NCI-H1417 treated with DMSO at 0.1 percent for 48 hours (cell line): ENCODE results near the gene PAX5.

Experiments
- DNase-seq: peaks from one replicate; lab custom pipeline; 2025; lab: John Stamatoyannopoulos, UW

The PAX5 gene

DNA sequence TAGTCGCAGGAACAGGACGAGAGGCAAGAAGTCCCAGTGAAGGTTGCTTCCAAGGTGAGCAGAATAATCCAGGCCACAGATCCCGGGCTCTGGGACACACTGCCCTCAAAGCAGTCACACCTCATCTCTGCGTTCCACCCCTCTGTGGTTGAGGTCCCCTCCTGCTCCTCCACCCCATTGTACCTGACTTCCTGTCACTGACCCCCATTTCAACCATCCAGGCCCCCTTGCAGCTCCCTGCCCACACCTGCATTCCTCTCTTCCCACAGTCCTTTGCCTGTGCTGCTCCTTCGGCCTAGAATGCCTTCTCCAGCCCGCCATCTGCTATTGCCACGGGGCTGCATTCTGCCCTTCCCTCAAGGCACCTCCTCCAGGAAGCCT lies 73.5 kb downstream of the PAX5 start:
- no peak for DNase-seq

DNA sequence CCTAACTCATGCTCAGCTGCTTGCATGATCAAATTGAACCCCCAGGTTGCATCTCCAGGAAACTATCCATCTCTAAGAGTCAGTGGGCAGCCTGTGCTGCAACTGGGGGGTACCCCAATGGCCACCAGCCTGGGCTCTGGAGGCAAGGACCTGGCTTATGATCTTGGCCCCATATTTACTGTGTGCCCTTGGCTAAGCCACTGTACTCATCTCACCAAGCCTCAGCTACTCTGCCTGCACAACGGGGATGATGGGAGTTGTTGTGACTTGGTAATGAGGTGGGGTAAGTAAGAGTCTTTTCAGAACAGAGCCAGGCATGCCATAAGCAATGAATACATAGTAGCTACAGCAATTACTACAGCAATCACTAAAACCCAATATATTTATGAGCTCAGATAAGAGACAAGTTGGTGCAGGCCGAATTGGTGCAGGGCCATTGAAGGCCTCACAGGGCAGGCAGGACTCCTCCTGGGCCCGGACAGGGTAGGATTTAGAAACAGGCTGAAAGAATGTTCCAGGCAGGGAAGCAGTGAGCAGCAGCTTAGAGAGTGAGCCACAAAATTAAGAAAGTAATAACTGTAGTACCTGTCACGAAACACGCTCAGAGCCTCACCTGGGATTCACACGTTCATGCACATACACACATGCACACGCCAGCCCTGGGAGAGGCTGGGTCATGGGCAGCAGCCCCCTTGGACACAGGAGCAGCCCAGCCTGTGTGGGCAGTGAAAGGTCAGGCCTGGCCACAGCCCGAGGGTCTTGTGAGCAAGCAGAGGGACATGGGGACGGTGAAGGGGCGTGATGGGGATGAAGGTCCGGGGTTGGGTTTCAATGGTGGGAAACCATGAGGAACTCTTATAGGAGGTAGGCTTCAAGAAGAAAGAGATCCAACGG lies 74.1 kb downstream of the PAX5 start:
- DNase-seq = no peak

DNA sequence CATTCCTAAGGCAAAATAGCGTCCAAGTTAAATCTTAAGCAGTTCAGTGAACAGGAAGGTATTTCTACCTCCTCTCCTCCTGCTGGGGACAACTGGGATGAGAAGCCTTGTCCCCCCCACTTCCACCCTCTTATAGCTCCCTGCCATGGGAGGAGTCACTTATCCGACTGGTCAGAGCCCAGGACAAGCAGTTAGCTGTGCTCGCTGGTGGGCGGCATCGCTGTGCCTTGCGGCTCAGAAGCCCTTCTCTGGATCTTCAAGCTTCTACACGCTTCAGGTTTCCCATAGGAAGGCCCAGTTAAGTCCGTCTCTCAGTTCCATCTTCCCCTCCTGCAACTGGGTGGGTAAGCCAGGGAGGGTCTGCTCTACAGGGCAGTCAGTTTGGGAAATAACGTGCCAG lies 77.2 kb downstream of the PAX5 start:
- DNase-seq = no peak

DNA sequence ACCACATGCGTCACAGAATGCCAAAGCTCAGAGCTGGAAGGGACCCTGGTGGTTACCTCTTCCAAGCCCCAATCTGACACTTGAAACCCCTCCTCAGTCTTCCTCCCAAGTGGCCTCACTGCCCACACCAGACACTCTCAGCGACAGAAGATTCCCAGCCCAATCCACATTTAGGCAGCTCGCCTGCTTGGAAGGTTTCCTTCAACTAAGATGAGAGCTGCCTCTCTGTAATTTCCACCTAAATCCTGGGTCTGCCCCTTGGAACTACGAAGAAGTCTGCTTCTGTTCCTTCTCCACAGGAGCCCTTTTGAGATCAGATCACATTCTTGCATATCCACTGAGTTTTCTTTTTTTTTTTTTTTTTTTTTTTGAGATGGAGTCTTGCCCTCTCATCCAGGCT lies 83.7 kb downstream of the PAX5 start:
- no peak for DNase-seq

DNA sequence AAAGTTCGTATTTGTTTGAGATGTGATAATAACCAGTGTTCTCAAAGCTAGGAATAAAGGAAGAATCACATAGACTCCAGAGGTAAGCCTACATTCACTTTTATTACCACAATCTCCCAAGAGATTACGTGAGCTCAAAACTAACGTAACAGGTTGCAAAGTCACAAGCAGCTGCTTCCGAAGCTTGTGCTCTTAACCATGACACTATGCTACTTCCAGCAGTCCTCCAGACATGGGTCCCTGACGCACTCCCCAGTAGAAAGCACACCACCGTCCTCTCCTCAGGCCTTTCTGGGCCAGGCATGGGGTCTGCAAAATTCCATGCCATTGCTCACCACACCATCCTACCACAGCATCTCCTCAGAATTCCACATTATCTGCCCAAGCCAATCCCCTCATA lies 84.6 kb downstream of the PAX5 start:
- no peak for DNase-seq

DNA sequence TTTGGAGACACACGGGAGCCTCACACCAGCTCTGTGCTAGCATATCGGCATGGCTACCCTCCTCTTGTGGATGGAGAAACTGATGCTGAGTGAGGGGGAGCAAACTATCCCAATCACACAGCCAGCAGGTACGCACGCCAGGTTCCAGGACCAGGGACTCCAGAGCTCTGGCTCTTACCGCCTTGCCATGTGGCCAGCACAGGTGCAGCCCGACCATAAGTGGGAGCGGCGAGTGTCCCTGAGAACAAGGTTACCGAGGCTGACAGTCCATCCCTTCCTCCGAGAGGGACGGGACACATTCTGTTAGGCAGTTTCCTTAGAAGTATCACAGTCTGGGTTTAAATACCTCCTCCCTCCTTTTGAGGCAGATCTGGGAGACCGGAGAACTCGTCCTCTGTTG lies 86.0 kb downstream of the PAX5 start:
- DNase-seq = no peak

DNA sequence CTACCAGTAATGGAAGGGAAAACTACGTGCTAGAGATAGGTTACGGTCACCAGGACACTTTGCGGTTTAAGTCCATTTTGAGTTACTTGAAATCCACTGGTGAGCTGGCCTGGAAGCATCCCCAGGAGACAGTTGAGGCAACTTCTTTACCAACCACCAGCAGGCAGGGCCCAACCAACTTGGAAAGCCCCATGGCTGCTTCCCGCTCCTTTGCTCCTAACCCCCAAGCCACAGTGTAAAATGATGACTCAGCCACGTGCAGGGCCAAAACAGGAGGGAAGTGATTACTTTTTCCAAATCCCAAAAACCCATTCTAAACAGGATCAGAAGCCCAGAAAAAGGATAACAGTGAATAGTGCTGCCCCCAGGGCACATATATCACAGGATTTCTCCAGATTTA lies 87.4 kb downstream of the PAX5 start:
- DNase-seq = no peak

DNA sequence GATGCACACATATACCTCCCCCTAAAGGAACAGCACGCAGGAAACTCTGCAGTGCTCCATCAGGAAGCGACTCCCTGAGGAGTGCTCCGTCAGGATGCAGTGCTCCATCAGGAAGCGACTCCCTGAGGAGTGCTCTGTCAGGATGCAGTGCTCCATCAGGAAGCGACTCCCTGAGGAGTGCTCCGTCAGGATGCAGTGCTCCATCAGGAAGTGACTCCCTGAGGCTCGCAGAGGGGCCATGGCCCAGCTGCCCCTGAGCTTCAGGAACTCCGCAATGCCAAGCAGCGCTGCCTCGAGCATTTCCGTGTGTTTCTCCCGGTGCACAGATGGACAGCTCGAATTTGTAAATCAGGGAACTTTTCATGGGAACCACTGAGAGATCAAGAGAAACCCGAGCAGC lies 88.1 kb downstream of the PAX5 start:
- no peak for DNase-seq

DNA sequence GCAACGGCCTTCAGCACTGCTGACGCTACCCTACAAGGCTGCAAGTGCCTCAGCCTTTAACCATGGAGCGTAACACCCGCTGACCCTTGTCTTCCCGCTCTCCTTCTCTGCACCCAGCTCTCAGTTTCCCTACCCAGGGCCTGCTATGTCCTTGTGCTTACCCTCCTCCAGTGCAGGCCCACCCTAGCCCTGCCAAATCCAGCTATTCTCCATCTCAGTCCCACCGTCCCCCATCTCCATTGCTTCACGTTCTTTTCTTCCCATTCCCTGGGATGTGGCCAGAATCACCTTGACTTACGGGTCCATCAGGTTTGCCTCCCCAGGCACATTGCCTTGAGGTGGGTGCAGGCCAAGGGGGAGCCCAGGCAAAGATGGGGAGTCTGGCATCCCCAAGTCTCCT lies 91.2 kb downstream of the PAX5 start:
- no peak for DNase-seq

DNA sequence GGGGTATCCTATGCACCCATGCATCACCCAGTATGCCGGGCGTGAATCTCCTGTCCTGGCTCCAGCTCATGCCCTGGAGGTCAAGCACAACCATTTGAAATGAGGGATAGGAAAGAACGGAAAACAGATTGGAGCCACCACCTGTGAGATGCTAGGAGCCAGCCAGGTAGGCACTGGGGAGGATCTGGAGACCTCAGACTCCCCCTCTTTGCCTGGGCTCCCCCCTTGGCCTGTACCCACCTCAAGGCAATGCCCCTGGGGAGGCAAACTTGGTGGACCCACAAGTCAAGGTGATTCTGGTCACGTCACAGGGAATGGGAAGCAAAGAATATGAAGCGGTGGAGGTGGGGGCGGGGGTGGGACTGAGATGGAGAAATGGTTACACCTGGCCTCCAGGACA lies 92.6 kb downstream of the PAX5 start:
- DNase-seq = no peak

DNA sequence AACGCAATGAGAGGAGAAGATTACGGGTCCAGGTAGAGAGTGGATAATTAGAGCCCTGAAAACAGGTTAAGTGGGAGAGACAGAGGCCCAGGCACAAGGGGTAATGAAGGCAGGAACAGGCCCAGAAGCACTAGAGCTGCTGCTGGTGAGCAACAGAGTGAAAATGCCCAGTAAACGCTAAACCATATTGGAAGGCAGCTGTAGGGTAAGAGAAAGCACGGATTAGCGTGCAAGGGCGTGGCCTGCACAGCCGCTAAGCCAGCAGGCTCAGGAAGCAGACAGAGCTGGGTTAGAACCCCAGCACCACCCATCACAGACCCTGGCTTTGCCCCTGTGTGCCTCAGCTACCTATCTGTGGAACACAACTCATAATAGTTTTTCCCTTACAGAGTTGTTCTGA lies 93.2 kb downstream of the PAX5 start:
- no peak for DNase-seq

DNA sequence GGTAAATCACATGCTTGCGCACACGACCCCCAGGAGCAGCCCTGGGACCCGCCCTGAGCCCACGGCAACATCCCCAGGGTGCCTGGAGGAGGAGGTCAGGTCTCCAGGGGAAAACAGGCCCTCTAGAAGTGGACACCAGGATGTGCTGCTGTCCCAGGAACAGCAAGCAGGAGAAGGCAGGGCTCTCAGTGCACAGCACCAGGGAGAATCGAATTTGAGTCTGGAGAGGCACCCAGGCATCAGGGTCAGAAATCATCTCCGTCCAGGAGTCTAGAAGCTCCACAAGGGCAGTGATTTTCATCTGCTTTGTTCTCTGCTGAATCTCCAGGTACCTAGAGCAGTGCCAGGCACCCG lies 93.6 kb downstream of the PAX5 start:
- no peak for DNase-seq

DNA sequence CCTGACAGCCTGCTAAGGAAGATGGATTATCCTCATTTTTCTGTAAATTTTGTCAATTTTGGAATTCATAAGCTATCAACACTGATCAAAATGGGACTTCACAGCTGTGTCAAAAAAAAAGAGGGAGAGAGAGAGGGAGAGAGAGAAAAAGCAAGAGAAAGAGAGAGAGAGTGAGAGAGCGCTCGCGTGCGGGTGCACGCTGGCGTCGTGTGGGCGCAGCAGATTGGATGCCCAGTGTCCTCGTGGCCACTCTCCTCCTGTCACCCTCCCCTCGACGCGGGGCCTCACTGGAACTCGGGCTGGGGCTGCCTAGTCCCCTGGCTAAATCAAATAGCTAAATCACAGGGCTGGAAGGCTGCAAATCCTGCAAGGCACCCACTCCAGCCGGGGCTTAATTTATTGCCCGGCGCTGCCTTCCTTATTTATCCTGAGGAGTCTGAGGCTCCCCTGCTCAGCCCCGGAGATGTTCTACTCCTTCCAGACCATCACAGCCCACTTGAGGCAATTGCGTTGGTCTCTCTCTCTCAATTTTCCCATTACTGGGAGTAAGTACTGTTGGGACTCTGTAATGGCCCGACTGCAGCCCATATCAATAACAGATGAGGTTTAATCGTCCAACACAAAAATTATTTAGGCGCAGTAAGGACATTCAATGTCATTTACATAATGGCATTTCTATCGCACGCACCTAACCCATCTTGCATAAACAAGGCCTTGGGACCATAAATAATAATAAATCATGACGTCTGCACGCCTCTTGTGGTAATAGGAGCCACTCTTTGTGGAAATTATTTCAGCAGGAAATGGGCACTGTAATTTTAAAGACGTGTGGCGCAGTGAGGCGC lies 94.2 kb downstream of the PAX5 start:
- no peak for DNase-seq

DNA sequence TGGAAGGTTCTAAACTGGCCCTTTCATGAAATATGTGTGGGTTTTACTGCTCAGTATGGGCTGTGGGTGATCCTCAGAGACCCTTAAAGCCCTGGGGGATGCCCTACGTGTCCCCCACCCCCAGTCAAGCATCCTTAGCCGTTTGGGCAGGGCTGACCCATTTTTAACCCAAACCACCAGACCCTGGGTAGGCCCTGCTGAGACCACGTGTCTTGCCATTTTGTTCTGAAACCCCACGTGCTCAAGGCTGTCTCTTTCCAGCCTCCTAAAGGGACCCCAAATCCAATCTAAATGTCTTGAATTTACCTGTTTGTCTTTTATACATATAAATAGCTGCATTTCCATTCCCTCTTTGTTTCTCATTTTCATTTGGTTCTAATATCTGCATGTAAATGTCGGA lies 94.9 kb downstream of the PAX5 start:
- no peak for DNase-seq

DNA sequence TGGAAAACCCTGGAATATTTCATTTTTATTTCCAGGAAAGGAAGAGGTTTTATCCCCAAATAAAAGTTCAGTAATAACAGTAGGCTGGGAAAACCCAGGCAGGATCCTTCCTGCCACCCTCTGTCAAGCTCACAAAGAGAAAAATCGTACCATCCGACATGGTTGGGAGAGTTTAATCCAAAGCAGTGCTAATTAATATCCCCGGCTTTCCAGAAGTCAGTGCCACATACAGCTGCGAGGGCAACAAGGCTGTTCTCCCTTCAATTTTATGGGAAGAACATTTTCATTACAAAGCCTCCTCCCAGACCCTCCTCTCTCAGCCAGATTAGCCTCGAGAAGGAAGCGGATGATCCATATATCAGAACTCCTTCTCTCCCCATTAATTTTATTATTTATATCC lies 95.5 kb downstream of the PAX5 start:
- no peak for DNase-seq

DNA sequence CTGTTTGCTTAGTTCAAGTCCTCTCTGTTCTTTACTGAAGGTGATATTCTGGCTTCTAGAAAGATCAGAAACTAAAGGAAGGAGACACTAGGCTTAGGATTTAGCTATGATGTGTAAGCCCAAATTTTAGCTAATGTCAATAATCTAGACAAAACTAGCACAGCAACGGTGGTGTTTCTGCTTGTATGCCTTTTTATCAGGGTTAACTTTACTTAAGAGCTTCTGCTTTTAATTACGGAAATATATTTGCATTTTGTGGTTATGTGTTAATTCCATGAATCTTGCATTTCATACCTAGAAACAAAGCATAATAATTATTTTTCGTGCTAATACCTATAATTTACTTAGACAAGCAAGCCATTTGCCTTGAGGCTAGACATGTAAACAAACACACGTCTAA lies 96.1 kb downstream of the PAX5 start:
- DNase-seq = no peak

DNA sequence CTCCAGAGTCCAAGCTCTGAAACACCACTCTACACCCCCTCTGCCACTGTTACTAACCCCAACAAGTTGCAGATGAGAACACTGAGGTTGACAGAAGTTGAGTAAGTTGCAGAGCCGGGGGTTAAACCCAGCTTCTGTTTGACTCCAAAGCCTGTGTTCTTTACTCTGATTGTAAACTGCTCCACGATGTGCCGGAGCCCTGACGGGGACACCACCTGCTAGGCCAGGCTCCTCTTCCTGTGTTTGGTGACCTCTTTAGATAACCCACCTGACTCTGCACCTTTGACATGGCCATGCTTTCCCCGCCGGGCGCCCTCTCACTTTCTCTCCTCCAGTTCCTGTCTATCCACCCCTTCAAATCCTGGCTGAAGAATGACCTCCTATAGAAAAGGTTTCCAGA lies 96.7 kb downstream of the PAX5 start:
- no peak for DNase-seq

DNA sequence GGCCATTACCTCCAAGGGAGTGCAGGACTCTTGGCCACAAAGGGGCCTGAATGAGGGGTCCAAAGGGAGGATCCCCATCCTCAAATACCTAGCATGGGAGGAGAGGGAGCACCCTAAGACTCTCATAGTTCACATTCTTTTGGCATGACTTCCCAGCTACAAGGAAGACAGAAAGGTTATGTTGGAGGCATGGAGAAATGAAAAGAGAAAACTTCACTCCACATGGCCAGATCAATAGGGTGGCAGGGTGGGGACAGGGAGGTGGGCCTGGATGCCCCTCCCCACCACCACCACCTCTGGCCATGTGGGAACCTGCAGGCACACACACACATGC lies 97.6 kb downstream of the PAX5 start:
- no peak for DNase-seq

DNA sequence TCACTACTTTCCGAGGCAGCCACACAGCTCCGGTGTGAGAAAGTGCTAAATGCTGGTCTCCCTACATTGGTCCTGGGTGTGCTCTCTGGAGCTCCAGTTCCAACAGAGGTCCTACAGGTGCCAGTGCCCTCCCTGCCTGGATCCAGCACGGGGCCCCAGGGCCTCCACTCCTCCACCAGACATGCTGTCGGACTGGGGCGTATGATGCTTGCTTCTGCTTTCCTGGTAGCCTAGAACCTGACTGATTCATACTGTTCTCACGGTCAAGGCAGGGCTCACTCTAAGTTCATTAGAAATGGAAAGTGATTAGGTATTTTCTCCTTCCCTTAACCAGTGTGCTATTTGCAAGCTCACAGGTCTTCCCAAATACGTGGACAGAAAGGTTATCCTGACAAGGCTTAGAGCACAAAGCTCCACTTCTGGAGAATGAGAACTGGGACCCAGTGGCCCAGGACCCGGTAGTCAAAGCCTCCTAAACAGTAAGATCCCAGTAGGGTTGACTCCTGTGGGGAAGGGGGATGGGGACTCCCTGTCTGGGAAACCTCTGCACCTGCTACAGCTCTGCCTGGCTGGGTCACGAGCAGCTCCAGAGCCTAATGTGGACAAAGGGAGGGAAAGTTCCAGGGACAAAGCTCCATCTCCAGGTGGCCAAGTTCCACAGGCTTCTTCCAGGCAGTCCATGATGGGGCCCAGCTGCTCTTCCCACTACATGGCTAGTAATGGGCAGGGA lies 98.1 kb downstream of the PAX5 start:
- no peak for DNase-seq

DNA sequence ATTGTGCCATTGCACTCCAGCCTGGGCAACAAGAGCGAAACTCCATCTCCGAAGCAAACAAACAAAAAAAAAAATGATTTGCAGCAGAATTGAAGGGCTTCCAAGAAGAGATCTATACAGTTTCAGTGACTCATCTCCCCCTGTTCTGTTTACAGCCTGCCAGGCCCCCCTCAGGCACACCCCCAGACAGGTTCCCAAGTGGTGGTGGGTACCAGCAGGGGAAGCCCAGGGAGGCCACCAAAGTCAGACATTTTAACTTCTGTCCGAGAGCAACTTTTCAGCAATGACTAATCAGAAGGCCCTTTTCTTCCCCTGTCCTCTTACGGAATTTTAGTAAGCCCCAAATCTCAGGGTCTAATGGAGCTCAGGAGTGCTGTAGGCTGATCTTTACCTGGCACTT lies 98.7 kb downstream of the PAX5 start:
- no peak for DNase-seq

DNA sequence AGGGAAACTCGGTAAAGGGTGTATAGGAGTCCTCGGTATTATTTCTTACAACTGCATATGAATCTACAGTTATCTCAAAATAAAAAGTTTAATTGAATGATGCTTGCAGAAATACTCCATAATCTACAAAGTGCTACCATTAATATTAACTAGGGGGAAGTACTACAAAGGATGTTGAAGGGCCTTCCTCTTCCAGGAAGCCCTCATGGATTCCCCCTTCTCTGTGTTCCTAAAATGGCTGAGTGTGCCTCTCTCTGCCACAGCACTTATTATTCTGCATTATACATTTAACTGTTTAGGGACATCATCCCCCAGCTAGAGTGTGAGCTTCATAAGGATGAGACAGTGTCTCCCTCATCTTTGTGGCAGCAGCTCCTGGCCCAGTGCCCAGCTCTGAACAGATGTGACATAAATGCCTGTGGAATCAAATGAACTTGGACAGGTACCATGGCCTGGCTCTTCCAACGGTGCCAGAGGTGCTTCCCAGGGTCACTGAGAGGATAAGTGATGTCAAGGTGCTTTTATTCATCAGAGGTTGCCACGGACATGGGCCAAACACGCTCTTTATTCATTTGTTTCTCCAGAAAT lies 99.5 kb downstream of the PAX5 start:
- DNase-seq = no peak

DNA sequence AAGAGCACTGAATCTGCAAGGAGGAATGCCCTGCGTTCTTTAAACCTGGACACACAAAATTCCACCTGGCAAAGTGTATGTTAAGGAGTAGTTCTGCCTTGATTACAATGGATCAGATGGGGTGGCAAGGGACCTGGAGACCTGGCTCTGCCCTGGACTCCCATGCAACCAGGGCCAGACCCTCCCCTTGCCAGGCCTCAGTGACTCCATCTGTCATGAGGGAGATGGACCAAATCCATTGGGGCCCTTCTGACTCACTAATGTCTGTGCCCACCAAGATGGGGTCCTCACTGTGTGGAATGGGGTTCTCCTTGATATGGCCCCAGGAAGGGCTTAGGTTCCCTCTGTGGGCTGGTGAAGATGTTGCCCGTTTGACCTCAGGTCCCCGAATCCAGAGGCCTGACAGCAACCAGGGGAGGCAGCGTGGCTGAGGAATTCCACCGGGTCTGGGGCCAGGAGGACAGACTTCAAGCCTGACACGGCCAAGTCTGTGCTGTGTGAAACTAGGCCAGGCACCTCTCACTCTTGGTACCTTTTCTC lies 100.3 kb downstream of the PAX5 start:
- no peak for DNase-seq
